ENCODE data around the gene ABTB2.

ABTB2 gene

GRCh38 chr11:34284811-34285481 is 72.9 kb downstream of the ABTB2 start:
- no peak for DNase-seq (ENCODE audit: low spot score)

DNA sequence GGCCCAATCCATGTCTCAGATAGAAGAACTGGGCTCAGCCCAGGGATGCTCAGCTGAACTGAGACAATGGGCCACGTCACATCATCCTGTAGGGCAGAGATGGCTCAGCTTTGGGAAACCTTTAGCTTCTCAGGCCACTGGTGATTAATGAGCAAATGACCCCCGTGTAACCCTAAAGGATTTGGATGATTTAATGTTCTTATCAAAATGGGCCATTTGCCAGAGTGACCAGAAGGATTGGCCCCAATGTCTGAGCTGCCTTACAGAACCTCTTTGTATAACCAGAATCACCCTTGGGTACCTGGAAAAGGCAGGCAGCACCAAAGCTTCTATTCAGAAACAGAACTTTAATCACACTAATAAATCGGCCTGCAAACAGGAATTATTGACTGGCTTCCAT is 73.7 kb downstream of the ABTB2 start:
- DNase-seq (ENCODE audit: low spot score): no peak

DNA sequence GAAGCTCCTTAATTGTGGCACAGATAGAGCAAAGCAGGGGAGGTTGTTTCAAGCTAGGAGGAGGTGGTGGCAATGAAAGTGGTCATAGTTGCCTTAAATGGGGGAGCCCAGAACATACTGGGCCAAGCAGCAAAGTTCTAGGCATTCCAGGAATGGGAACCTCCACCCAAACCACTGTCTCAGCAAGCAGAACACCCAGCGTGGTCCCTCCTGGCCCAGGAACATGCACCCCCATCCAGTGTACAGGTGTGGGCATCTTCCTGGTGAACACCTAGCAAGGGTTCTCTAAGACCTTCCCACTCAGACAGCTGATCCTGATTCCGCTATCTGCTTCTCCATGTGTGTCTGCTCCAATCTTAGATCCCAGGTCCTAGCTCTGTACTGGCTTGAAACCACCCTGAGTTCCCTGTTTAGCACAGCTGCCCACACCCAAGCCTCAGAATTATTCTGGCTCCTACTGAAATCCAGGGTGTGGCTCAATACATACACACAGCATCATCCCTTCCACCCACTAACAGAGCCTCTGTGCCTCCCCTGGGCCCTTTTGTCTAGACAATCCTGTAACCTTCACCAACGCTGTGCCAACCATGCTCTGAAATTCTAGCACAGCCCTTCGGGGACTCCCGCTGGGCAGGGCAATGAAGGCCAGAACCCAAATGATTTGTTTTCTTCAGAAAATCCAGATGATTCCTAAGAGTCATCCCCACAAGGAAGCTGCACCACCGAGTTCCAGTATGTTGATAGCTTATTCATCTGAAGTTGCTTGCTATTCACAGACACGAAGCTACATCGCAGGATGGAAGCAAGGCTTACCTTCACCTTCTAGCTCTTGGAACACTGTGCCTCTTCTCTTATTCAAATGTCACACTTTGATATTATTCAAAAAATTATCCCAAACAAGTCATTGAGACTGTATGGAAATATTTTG is 76.6 kb downstream of the ABTB2 start:
- no peak for DNase-seq (ENCODE audit: low spot score)

DNA sequence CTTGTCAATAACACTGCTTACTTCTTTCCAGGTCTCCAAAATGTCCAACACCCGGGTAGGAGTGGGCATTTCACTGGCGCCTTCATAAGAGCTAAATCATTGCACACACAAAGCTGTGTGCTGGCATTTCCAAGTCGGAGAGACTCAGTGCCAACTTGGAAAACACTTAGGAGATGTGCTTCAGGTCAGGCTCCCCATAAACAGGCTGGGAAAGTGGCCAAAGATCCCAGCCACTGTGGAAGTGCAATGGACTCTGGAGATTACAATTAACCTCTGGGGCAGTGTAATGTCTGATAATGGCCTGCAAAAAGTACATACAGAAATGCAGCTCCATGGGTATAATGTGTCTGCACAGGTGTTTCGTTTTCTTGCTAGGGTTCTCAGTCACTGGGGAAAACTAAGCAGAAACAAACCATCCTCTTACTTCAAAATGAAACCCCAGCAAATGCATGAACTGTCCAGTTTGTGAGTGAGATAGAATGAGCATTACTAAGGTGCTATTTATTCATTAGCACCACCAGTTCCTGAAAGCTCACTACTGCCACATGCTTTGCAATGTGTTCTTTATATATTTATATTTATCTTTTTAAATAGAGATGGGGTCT is 79.0 kb downstream of the ABTB2 start:
- no peak for DNase-seq (ENCODE audit: low spot score)

DNA sequence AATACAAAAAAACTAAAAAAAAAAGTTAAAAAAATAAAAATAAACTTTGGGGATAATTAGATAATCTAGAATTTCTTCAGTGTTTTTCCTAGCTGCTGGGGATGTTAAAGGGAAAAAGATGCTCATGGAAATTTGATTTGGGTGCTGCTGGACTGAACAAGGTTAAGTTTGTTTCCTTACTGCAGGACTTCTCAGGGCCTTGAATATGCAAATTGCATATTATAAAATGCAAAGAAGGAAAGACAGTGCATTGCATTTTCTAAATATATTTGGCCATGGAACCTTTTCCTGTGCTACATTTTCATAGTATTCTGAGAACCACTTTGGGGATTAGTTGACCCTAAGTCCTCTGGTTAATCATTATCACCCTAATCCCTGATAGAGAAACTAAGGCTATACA is 79.6 kb downstream of the ABTB2 start:
- no peak for DNase-seq (ENCODE audit: low spot score)

DNA sequence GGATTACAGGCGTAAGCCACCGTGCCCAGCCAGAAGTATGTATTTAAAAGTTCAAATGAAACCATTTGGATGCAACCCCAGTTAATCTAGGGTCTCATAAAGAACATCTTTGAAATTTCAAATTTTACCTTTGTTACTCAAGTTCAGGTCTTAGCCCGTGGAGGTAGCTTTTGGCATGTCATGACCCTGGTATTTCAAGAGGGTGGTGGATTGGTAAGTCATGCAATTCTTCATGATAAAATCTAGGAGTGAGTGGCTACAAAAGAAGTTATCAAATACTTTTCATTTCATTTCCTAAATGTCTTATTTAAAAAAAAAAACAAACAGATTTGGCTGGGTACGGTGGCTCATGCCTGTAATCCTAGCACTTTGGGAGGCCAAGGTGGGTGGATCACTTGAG is 80.6 kb downstream of the ABTB2 start:
- no peak for DNase-seq (ENCODE audit: low spot score)

DNA sequence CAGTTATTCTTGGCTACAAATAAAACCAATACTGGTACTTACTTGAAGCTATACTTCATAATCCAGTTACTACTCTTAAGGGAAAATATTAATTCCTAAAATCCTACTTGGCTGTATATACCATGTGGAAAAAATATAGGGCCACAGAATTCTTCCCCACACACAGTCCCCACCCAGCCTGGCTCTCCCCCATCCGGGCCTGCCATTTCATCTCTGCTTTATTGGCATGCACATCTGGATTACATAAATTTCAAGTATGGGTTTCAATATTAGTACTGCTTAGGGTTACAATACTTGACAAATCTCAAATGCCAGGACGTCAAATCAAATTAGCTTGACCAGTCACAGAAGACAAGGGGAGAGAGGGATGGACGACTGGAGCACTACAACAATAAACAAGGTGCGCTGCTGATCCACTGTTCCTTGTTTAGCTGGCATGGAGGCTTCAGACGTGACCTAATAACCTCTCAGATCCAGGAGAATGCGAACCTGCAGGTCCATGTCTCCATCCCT is 81.4 kb downstream of the ABTB2 start:
- no peak for DNase-seq (ENCODE audit: low spot score)

- DNase-seq (ENCODE audit: low spot score): no peak
Measured at GRCh38 chr11:34275486-34275885, 82.3 kb downstream of the ABTB2 start.

DNA sequence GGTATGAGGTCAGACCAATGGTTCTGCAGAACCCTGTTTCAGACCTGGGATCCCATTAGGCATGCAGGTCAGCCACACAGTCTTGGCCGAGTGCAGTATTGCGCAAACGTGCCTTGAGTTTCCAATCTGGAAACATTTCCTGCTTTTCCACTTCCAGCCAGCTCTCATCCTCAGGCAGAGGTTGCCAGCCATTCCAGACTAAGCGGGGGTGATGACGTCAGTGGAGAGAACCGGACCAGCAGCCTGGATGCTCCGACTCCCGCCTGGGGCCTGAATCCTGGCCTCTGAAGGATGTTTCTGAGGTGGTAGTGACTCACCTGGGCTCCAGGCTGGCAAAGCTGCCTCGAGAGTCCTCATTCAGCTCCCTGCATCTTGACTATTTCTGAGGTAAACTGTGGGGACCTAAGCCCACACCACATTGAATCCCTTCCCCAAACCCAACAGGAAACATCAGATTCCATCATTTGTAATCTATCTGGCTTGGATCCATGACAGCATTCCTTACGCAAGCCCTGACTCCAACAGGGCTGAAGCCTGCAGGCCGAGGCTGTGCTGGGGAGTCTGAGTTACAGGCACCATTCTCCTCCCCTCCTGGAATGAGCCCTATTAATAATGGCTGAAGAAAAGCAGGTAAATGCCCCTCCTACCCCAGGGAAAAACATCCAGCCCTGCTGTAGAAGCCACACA is 83.0 kb downstream of the ABTB2 start:
- DNase-seq (ENCODE audit: low spot score): peak; percentile 79

DNA sequence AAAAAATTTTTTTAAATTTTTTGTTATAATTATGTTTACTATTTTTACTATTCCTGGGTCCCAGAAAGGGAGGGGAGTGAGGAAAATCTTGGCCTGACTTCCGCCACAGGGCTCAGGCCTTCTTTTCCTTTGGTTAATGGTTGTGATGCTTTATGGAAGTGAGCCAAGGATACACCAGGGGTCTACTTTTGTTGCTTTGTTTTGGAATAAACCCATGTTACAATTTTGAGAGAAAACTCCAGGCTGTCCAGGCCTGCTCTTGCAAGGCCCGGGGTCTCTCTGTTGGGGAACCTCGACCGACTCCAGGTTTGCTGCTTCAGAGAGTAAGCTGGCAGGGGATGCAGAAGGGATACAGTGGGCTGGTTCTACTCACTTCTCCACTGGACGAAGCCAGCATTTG is 84.7 kb downstream of the ABTB2 start:
- DNase-seq (ENCODE audit: low spot score): no peak

DNA sequence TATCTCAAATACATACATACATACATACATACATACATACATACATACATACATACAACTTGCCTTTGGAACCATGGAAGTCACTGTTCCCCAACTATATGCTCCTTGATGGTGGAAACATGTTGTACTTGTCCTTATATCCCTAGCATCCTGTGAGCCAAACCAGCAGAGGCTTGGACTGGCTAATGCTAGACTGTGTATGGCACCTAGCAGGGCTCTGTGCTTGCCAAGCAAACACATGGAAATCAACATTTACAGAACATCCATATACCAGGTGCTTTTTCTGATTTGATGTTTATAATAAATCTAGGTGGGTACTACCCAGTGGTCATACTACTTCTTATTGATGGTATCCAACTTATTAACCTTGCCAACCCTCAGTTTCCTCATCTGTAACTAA is 86.1 kb downstream of the ABTB2 start:
- no peak for DNase-seq (ENCODE audit: low spot score)

- no peak for DNase-seq (ENCODE audit: low spot score)
Measured at GRCh38 chr11:34270711-34271110, 87.1 kb downstream of the ABTB2 start.

DNA sequence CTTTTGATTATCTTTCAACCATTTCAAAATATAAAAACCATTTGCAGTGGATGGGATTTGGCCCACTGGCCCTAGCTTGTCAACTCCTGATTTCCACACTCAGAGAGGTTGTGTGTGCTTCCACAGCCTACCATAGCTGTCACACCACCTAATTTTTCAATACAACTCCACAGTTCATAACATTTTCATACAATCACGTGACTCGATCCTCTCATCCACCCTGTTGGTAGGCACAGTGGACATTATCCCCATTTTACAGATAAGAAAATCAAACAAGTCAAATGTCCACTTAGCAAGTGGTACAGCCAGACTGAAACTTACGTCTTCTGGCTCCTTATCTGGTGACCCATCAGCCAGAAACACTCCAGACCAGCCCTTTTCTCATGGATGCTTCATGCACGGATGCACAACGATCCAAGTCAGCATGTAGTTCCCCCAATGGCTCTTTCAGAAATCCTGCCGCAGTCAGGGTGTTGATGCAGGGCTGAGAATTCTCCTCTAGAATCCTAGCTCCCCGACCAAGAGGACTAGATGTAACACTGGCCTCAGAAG is 88.0 kb downstream of the ABTB2 start:
- DNase-seq (ENCODE audit: low spot score): no peak

GRCh38 chr11:34268906-34269430 is 88.8 kb downstream of the ABTB2 start:
- DNase-seq (ENCODE audit: low spot score): no peak

GRCh38 chr11:34267417-34267816 is 90.4 kb downstream of the ABTB2 start:
- DNase-seq (ENCODE audit: low spot score): no peak

GRCh38 chr11:34267013-34267412 is 90.8 kb downstream of the ABTB2 start:
- peak; percentile 76 for DNase-seq (ENCODE audit: low spot score)

DNA sequence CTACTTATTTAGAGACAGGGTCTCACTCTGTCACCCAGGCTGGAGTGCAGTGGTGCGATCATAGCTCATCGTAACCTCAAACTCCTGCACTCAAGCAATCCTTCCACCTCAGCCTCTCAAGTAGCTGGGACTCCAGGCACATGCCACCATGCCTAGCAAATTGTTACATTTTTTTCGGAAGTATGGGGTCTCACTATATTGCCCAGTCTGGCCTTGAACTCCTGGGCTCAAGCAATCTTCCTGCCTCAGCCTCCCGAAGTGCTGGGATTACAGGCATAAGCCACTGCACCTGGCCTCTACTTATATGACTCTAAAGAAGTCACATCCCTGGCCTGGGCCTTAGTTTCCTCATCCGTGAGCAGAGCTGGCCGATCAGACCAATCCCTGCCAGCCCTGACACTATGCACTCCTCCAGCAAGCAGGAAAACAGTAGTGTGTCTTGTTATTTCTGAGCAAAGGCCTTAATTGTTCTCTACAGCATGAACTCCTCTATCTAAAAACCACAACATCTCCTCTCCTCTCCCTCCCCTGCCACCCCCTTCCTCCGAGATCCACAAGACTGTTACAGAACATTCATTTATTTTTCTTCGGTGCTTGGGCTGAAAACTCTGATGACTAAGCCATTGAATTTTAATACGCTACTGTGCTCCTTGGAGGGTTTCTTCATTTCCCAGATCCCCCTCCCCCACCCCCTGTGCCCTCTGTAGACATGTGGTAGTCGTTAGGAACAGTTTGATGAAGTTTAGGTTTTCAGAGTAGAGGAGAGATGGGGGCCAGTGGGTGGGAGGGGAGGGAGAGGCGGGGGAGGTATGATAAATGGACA is 91.5 kb downstream of the ABTB2 start:
- DNase-seq (ENCODE audit: low spot score): peak; percentile 91

DNA sequence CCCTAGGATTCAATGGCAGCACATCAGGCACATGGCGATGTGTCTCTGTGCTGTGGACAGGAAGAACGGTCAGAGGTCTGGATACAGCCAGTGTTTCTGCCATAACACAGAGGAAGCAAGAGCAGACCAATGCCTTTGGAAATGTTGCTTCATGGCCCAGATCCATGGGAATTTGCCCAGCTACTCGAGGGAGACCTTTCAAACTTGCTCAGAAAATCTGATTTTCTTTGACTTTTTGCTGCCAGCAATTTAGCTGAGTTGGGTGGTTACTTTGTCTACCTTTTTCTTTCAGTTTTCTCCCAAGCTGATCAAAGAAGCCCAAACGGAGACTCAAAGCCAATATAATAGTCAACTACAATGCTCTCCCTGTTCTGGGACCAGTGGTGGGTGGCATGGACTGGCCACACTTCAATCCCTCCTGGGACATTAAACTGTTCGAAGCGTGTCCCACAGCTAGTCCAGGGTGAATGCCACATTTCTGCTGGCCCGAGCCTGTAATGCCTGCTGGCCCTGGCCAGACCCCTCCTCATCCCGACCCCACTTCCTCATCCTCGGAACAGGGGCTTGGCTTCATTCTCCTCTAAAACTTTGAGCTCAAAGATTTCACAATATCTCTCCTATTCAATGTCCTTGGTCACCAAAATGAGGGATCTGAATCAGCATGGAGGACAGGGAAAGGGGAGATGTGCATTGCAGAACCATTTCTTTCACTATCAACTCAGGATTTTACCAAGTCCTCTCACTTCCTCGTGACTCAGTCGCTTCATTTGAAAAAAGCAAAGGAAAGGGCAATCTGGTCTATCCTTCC is 93.3 kb downstream of the ABTB2 start:
- no peak for DNase-seq (ENCODE audit: low spot score)

DNA sequence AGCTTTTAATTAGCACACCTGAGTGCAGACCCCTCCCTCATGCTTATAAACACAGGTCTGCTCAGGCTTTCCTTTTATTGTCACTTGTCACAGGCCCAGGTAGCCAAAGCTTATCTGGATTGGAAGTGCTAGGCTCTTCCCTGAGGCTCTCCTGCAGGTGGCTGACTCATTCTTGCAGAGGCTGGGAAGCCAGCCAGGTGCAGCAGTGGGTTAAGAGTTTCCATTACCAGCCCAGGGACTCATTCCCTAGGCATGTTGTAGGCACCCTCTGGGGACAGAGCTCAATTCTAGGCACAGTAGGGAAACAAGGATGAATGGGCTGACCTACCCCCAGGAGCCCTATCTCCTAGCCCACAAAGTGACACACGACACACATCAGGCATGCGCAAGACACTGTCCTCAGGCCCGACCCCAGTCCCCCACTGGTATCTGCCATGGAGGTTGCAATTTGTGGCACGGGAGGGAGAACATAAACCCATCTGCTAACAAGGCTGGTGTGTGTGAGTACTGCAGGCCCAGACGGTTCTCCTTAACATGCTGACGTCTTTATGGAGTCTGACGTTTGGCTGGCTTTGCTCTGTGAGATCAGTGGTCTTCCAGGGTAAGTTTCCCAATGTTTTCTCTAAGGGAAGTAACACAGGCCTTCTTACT is 94.2 kb downstream of the ABTB2 start:
- DNase-seq (ENCODE audit: low spot score): no peak

All from globus pallidus (tissue), 1 donor.